ENCODE results near the gene FUNDC1.

FUNDC1 gene

DNA sequence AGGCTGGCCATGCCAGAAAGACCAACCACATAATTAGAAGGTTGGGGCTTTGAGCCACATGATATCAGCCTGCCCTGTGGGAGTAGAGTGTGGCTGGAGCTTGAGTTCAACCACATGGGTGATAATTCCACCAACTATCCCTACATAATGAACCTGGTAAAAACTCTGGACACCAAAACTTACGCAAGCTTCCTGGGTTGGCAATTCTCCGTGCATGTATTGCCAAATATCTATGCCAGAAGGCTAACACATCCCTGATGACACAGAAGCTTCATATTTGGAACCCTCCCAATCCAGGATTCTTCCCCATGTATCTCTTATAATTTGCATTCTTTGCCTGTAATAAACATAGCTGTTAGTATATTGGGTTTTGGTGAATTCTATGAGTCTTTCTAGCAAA, 68.2 kb downstream of the FUNDC1 start:
- no peak for DNase-seq
